Naive thymus-derived CD4-positive, alpha-beta T cell (primary cell): Measurements from ENCODE around the gene CDH16. TPM values are rescaled to one million over a fixed set of nuclear protein-coding genes. Genes with fewer than 3 reads are reported as not detected.

Experiments
- ATAC-seq: fragments of 150-1000 bp; cut with Tn5 transposase; 2 replicates; pipeline ENCODE4 v1.10.0; 2021; ENCODE audit warnings: mild to moderate bottlenecking, moderate library complexity
- CTCF ChIA-PET: fragments of 350-600 bp; sonication (Branson Sonifier 250); formaldehyde crosslinking; loops from one replicate; lab custom pipeline; 2021; ENCODE audit warnings: antibody characterized with exemption; lab: Charles Lee
- POLR2A ChIA-PET: fragments of 350-600 bp; sonication (Branson Sonifier 250); formaldehyde crosslinking; loops from one replicate; lab custom pipeline; 2021; ENCODE audit warnings: antibody characterized with exemption, inconsistent platforms; lab: Charles Lee
- DNase-seq, 9 donors: peaks; one replicate each; pipeline versions ENCODE4 v3.0.0 to v3.0.0-alpha.2; 2020 to 2022; ENCODE audit warnings: mixed read lengths in 1 of 9
- H3K27ac ChIP-seq: one replicate; pipeline ENCODE4 v1.7.0; 2013; ENCODE audit warnings: mild to moderate bottlenecking, low read depth, low read length, moderate library complexity
- H3K27me3 ChIP-seq, 2 donors: one replicate each; pipeline ENCODE4 v1.7.0; 2013; ENCODE audit warnings: low read length in 2 of 2, mild to moderate bottlenecking in 2 of 2, moderate library complexity in 2 of 2; ENCODE audit not compliant: control insufficient read depth in 2 of 2, insufficient read depth in 2 of 2
- H3K36me3 ChIP-seq, 3 experiments: 1 replicate in 2 of 3; 2 replicates in 1 of 3; pipeline ENCODE4 v1.7.0; 2013; ENCODE audit warnings: low read length in 3 of 3, mild to moderate bottlenecking in 3 of 3, moderate library complexity in 1 of 3; ENCODE audit not compliant: insufficient read depth in 3 of 3, control insufficient read depth in 2 of 3
- H3K4me1 ChIP-seq, 2 donors: one replicate each; pipeline ENCODE4 v1.7.0; 2013; ENCODE audit warnings: low read length in 2 of 2, mild to moderate bottlenecking in 2 of 2, moderate library complexity in 1 of 2; ENCODE audit not compliant: control insufficient read depth in 2 of 2, insufficient read depth in 2 of 2
- H3K4me3 ChIP-seq: 2 replicates; pipeline ENCODE4 v1.7.0; 2013; ENCODE audit warnings: mild to moderate bottlenecking, low read length
- H3K9me3 ChIP-seq, 3 experiments: 1 replicate in 2 of 3; 2 replicates in 1 of 3; pipeline ENCODE4 v1.7.0; 2013; ENCODE audit warnings: low read length in 3 of 3; ENCODE audit not compliant: control insufficient read depth in 2 of 3
- H3K27ac Mint-ChIP-seq, 9 donors: one replicate each; pipeline ENCODE4 v1.8.0; 2020 to 2022; ENCODE audit warnings: mixed read lengths in 9 of 9, mild to moderate bottlenecking in 8 of 9, moderate library complexity in 5 of 9, inconsistent platforms in 2 of 9
- H3K27me3 Mint-ChIP-seq, 5 donors: one replicate each; pipeline ENCODE4 v1.8.0; 2021 to 2022; ENCODE audit warnings: mixed read lengths in 5 of 5, mild to moderate bottlenecking in 1 of 5
- H3K36me3 Mint-ChIP-seq, 5 donors: one replicate each; pipeline ENCODE4 v1.8.0; 2020 to 2022; ENCODE audit warnings: mixed read lengths in 5 of 5, mild to moderate bottlenecking in 3 of 5, inconsistent platforms in 1 of 5
- H3K4me1 Mint-ChIP-seq, 7 donors: one replicate each; pipeline ENCODE4 v1.8.0; 2020 to 2022; ENCODE audit warnings: mixed read lengths in 7 of 7, mild to moderate bottlenecking in 3 of 7, inconsistent platforms in 1 of 7
- H3K4me3 Mint-ChIP-seq, 10 donors: one replicate each; pipeline ENCODE4 v1.8.0; 2020 to 2022; ENCODE audit warnings: mild to moderate bottlenecking in 10 of 10, mixed read lengths in 10 of 10, moderate library complexity in 6 of 10, inconsistent platforms in 2 of 10
- H3K9me3 Mint-ChIP-seq, 11 donors: one replicate each; pipeline ENCODE4 v1.8.0; 2020 to 2022; ENCODE audit warnings: mixed read lengths in 11 of 11, mild to moderate bottlenecking in 4 of 11, inconsistent platforms in 1 of 11, moderate library complexity in 1 of 11
- intact Hi-C, 2 donors: fragments of 100-400 bp; cut with micrococcal nuclease; formaldehyde crosslinking; loops; one replicate each; pipeline ENCODE4 v1.15.1; 2023
- polyA plus RNA-seq, 2 donors: library from polyadenylated mRNA; unstranded; fragments of 300-500 nt; fragmentation: Illumina TruSeq; gene quantifications; one replicate each; pipeline ENCODE4 v1.2.3, GENCODE V29; 2021
- total RNA-seq, 6 experiments: library from RNA in 5 of 6; stranded (reverse) in 5 of 6; gene quantifications; 1 replicate in 5 of 6; 2 replicates in 1 of 6; pipeline ENCODE4 v1.2.3 and lab custom pipeline; 2021 to 2026

CDH16 gene
- total and polyA plus RNA-seq, 7 experiments from 2014 or later = not detected

GRCh38 chr16:66858740-66859396, 59.8 kb downstream of the CDH16 start:
- DNase-seq (no peak), ATAC-seq (no peak)
- no peaks in the 10 kb centered on the region for H3K27me3 ChIP-seq
- ChIA-PET POLR2A (no interaction called here), CTCF (no interaction called here)
- no peak overlapping the region for H3K27ac ChIP-seq
- H3K9me3 ChIP-seq = no peaks in the 10 kb centered on the region
- intact Hi-C loops = no loop called here
- H3K4me3 ChIP-seq = no peak overlapping the region
- Mint-ChIP-seq H3K9me3 (no peaks in the 10 kb centered on the region), H3K36me3 (no peaks in the 10 kb centered on the region), H3K27ac (no peak overlapping the region), H3K27me3 (no peaks in the 10 kb centered on the region), H3K4me1 (no peaks in the 10 kb centered on the region), H3K4me3 (no peak overlapping the region)
- no peaks in the 10 kb centered on the region for H3K36me3 ChIP-seq
- no peaks in the 10 kb centered on the region for H3K4me1 ChIP-seq

Other genes starting within 250 kb of the CDH16 start
- gene CMTM4, start 222.1 kb downstream of the CDH16 start, total RNA-seq = 1 to 10 TPM; 1.5 to 2.5 (median 1.8) TPM
- gene CMTM4, start 222.1 kb downstream of the CDH16 start, polyA plus RNA-seq = under 1 TPM; 0.07 to 0.12 TPM
- 10 to 100 TPM; 72.3 to 85.7 (median 80.9) TPM for gene DYNC1LI2, start 167.3 kb downstream of the CDH16 start, total RNA-seq
- 10 to 100 TPM; 23.2 to 25.5 TPM for gene DYNC1LI2, start 167.3 kb downstream of the CDH16 start, polyA plus RNA-seq
- gene TERB1, start 117.3 kb downstream of the CDH16 start, total RNA-seq = under 1 TPM in 4 of 5 experiments, not detected in 1; 0.16 to 0.83 (median 0.37) TPM
- gene TERB1, start 117.3 kb downstream of the CDH16 start, polyA plus RNA-seq = not detected
- gene NAE1, start 87.9 kb downstream of the CDH16 start, total RNA-seq = 10 to 100 TPM; 62.3 to 96.6 (median 90.7) TPM
- 100 to 1,000 TPM; 103 TPM for gene NAE1, start 87.9 kb downstream of the CDH16 start, polyA plus RNA-seq
- not detected for gene CA7, start 74.5 kb downstream of the CDH16 start, total RNA-seq
- gene CA7, start 74.5 kb downstream of the CDH16 start, polyA plus RNA-seq = not detected
- 10 to 100 TPM in 3 of 5 experiments, 1 to 10 TPM in 2; 4.5 to 24.0 (median 15.9) TPM for gene PDP2, start 38.4 kb downstream of the CDH16 start, total RNA-seq
- gene PDP2, start 38.4 kb downstream of the CDH16 start, polyA plus RNA-seq = 1 to 10 TPM; 1.6 to 2.6 TPM
- 1 to 10 TPM in 1 of 5 experiments, under 1 TPM in 4; 0.24 to 1.6 (median 0.88) TPM for gene RRAD, start 6.7 kb upstream of the CDH16 start, total RNA-seq
- gene RRAD, start 6.7 kb upstream of the CDH16 start, polyA plus RNA-seq = not detected
- gene CIAO2B, start 15.5 kb upstream of the CDH16 start, total RNA-seq = 100 to 1,000 TPM in 1 of 5 experiments, 10 to 100 TPM in 4; 47.0 to 116 (median 58.5) TPM
- 10 to 100 TPM; 89.0 to 93.4 TPM for gene CIAO2B, start 15.5 kb upstream of the CDH16 start, polyA plus RNA-seq
- 10 to 100 TPM; 40.5 to 64.7 (median 55.3) TPM for gene CES2, start 16.6 kb upstream of the CDH16 start, total RNA-seq
- gene CES2, start 16.6 kb upstream of the CDH16 start, polyA plus RNA-seq = 10 to 100 TPM; 29.2 to 43.6 TPM
- gene CES3, start 42.4 kb upstream of the CDH16 start, total RNA-seq = 10 to 100 TPM in 1 of 5 experiments, under 1 TPM in 3, not detected in 1; 0.32 to 11.5 (median 0.77) TPM
- gene CES3, start 42.4 kb upstream of the CDH16 start, polyA plus RNA-seq = not detected
- gene CES4A, start 69.7 kb upstream of the CDH16 start, total RNA-seq = 10 to 100 TPM; 17.2 to 53.8 (median 20.8) TPM
- 1 to 10 TPM; 5.1 to 7.6 TPM for gene CES4A, start 69.7 kb upstream of the CDH16 start, polyA plus RNA-seq
- gene CBFB, start 110.3 kb upstream of the CDH16 start, total RNA-seq = 100 to 1,000 TPM in 1 of 5 experiments, 10 to 100 TPM in 4; 75.4 to 223 (median 94.4) TPM
- gene CBFB, start 110.3 kb upstream of the CDH16 start, polyA plus RNA-seq = 10 to 100 TPM; 53.2 to 56.3 TPM
- 10 to 100 TPM; 17.8 to 29.6 (median 21.2) TPM for gene PHAF1, start 191.1 kb upstream of the CDH16 start, total RNA-seq
- 10 to 100 TPM in 1 of 2 donors, 1 to 10 TPM in 1; 8.9 to 21.4 TPM for gene PHAF1, start 191.1 kb upstream of the CDH16 start, polyA plus RNA-seq
- 10 to 100 TPM in 1 of 5 experiments, 1 to 10 TPM in 4; 1.9 to 13.2 (median 2.7) TPM for gene B3GNT9, start 232.1 kb upstream of the CDH16 start, total RNA-seq
- gene B3GNT9, start 232.1 kb upstream of the CDH16 start, polyA plus RNA-seq = 1 to 10 TPM in 1 of 2 donors, under 1 TPM in 1; 0.78 to 2.4 TPM
- 10 to 100 TPM; 47.0 to 92.8 (median 52.8) TPM for gene TRADD, start 241.0 kb upstream of the CDH16 start, total RNA-seq
- gene TRADD, start 241.0 kb upstream of the CDH16 start, polyA plus RNA-seq = 10 to 100 TPM; 69.8 to 71.1 TPM
- 10 to 100 TPM in 2 of 5 experiments, 1 to 10 TPM in 3; 8.7 to 84.7 (median 9.7) TPM for gene FBXL8, start 241.1 kb upstream of the CDH16 start, total RNA-seq
- gene FBXL8, start 241.1 kb upstream of the CDH16 start, polyA plus RNA-seq = 1 to 10 TPM; 5.2 to 7.8 TPM
- gene HSF4, start 245.9 kb upstream of the CDH16 start, total RNA-seq = 100 to 1,000 TPM in 1 of 5 experiments, 10 to 100 TPM in 2, 1 to 10 TPM in 2; 9.9 to 150 (median 15.5) TPM
- gene HSF4, start 245.9 kb upstream of the CDH16 start, polyA plus RNA-seq = not detected